NCI-H2081 (cell line): Measurements from ENCODE around the gene TMEM239.
"Not testable (repeated sequence)": the region's sequence is repeated elsewhere in the genome, so short reads cannot be mapped to it uniquely, and the experiment has no call there.

Source experiments
- DNase-seq, 2 experiments: peaks; one replicate each; lab custom pipeline; 2025; lab: John Stamatoyannopoulos, UW

Gene TMEM239

GRCh38 chr20:2820896-2821869, 5.0 kb downstream of the TMEM239 start:
- DNase-seq = no peak

DNA sequence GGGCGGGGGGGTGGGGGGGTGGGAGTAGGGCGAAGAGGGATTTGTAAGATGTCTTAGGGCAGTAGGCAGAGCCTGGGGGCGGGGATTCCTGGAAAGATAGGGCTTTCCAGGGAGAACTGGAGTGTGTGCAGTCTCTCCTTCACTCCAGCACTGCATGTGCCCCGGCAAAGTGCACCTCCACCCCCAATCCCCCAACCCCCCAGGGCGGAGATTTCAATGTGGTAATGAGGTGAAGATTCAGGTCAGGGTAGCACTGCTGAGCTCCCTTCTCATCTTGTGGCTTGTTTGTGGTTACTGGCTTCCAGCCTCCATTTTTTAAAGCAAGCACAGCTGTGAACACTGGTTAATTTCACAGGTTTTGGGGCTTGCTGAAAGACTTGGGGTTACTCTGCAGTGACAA, 5.9 kb downstream of the TMEM239 start:
- DNase-seq = no peak

DNA sequence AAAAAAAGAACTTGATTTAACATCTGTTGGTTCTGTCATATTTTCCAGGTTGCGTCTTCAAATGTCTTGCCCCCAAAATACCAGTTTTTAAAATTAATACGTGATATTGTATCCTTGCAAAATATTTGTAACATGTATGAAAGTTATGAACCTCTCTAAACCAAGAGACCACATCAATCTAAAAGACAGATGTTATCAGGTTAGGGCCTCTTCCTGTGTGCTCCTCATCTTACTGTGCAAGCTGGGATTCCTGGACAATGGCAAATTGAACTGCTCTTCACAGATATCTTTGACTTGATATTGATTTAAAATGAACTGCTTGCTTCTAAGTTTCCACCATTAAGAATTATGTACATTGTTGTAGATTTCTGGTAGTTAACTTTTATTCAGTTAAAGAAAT, 9.6 kb downstream of the TMEM239 start:
- DNase-seq = no peak

GRCh38 chr20:2826655-2827054, 10.5 kb downstream of the TMEM239 start:
- DNase-seq = no peak

GRCh38 chr20:2829376-2829775, 13.2 kb downstream of the TMEM239 start:
- no peak for DNase-seq

GRCh38 chr20:2831206-2831605, 15.0 kb downstream of the TMEM239 start:
- DNase-seq = not testable (repeated sequence)

- no peak for DNase-seq
Observed at GRCh38 chr20:2833761-2834160, 17.6 kb downstream of the TMEM239 start.

DNA sequence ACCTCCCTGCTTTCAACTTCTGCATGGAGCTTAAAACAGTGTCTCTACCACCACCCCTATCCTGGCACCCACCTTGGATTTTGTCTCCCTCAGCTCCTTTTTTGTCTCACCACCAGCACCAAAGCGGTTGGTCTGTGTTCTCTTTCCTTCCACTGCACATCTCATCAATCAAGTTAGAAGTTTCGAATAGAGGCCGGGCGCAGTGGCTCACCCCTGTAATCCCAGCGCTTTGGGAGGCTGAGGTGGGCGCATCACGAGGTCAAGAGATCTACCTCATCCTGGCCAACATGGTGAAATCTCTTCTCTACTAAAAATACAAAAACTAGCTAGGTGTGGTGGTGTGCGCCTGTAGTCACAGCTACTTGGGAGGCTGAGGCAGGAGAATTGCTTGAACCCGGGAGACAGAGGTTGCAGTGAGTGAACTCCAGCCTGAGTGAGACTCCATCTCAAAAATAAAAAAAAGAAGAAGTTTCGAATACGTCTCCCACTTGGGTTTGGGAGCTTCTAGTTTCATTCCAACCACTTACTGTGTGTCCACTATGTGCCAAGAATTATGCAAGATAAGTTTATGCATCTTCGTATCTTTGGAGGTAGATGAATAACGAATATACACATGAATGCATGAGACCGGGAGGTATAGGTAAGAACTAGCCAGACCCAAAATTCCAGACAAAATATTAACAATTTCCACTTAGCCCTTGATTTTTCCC, 18.4 kb downstream of the TMEM239 start:
- DNase-seq = no peak

DNA sequence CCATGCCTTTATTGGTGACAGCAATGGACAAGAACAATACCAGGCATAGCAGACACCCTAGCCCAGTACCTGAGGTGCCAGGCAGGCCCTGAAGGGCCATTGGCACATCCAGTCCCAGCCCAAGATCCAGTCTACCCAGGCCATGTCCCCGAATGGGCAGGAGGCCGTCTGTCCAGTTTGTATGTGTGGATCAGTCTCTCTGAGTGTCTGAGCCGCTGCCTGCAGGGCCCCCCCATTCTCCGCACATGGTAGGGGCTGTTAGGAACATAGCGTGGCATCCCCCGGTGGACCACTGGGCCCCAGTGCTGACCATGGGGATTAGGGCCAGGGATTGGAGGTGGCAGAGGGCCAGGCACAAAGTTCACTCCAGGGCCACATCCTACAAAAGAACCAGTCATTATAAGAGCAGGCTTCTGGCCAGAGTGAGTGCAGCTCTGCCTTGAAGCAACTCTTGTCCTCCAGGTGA, 19.2 kb downstream of the TMEM239 start:
- DNase-seq = no peak

GRCh38 chr20:2836035-2836434, 19.9 kb downstream of the TMEM239 start:
- DNase-seq = no peak

- DNase-seq = no peak
Observed at GRCh38 chr20:2837221-2837960, 21.2 kb downstream of the TMEM239 start.

DNA sequence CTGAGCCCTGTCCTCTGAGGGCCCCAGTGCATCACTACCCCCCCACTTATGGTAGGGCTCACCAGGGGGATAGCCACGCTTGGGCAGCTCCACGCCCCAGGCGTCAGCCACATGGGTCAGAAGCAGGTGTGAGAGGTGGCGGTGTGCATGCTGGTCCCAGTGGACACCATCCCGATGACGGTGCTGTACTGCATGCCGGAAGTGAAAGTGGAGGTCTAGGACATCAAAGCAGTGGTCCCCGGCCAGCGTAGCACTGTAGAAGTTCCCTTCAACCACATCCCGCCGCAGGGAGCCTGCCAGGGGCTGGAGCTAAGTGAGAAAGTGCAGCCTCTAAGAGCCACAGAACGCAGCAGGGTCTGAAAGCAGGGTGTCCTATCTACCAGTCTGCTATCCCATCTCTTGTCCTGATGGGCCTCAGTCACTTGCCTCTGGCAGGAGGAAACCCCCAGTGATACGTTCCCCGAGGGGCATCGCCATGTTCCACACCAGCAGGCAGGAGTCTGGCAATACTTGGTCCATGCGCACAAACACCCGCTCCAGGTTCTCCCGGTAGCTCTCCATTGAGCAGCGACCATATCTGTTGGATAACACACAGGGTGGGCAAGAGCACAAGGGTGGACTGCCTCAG, 22.1 kb downstream of the TMEM239 start:
- DNase-seq = no peak

GRCh38 chr20:2838847-2839671, 22.9 kb downstream of the TMEM239 start:
- DNase-seq = no peak

DNA sequence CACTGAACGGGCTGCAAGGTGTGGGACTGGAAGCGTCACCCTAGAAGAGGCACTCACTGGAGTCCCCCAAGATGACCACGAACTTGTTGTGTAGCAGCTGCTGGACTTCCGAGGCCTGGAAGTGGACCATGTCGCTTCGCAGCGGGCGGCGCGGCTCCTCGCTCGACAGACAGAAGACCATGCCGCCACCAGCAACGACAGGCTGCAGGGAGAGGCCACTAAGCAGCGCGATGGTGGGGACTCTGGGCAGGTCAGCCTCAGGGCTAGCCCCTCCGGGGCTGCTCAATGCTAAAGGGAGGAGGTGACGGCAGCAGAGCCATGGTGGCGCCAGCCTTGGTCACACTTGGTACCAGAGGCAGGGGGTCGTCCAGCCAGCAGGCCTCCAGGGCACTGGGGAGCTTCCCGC, 23.6 kb downstream of the TMEM239 start:
- DNase-seq = no peak

DNA sequence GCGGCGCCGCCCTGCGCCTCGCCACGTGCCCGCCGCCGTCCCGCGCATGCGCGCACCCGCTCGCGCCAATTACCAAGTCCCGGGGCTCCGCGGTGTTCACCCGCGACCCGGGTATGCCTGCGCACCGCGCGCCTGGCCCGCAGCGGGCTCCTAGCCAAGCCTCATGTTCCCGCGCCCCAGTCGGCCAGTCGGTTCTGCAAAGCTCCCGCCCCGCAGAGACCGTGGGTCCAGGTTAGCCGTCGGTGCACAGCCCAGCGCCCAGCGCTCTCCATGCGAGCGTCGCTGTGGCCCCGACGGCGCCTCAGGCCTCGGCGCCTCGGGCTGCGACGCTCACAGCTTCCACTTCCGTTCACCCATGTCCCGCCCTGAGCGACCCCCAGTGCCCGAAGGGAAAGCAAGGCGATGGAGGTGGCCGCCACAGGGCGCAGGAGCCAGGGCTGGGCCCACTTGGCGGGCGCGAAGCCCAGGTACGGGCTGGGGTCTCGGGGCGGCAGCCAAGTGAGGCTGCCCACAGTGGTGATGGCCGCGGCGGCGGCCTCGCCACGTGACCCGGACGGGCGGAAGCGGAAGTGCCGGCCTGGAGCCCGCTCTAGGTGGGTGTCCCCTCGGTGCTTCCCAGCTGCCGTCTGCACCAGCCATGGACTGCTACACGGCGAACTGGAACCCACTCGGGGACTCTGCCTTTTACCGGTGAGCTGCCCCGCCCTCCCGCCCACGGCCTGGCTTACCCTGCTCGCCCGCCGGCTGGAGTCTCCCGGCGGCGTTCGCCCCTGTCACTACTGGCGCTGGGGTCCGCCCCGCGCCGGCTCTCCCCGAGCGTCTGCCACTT, 24.2 kb downstream of the TMEM239 start, which contains the start of the genes PCED1A and VPS16:
Gene PCED1A (minus strand): TSS at position 518 of the 829 bp plus-strand sequence. CDS start 743 bp downstream, outside the sequence.
Gene VPS16 (plus strand): TSS at position 608 of the 829 bp plus-strand sequence. CDS start 30 bp downstream, at position 638.
- peak; percentile 86 to 89 for DNase-seq

DNA sequence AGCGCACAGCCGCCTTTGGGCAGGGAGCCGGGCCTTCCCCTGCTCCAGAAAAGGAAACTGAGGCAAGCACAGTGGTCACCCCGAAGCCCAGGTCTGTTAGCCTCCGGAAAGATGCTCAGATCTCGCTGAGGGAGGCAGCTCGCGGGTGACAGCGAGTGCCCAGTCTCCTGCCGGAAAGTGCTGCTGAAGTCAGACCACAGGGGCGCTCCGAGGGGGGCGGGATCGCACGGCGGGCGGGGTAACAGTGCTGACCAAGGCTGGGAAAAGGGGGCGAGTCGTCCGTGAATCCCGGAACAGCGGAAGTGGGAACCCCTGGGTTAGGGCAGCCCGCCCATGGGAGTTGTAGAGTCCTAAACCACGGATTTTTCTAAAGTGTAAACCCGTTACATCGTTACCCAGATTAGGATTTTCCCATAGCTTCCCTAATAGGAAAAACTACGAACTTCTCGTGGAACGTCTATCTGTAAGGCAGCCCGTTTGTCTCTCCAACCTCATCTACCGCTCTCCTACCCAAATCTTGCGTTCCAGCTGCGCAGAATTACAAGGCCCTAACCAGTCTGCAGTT, 24.9 kb downstream of the TMEM239 start:
- DNase-seq = peak; percentile 29 to 37

DNA sequence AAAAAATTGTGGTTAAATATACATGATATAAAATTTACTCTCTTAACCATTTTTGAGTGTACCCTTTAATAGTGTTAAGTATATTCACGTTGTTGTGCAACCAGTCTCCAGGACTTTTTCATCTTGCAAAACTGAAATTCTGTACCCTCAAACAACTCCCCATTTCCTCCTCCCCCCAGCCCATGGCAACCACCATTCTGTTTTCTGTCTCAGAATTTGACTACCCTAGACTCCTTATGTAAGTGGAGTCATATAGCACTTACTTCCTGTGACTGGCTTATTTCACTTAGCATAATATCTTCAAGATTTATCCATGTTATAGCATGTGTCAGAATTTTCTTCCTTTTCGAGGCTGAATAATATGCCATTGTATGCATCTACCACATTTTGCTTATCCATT, 29.4 kb downstream of the TMEM239 start:
- DNase-seq = no peak

DNA sequence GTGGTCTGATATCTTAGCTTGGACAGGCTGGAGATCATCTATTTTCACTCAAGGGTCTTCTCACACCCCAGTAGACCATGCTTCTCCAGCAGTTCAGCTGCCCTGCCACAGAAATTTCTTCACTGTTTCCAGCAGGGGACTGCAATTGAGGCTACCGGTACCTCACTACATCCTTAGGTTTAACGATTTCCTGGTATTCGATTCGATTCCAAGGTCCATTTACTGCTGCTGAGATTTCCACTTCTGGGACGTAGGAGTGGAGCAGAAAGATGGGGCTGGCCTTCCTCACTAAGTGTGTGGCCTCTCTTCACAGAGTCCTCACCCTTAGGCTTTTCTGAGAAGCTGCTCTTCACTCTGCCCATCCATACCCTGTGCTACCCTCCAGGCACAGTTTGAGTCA, 30.5 kb downstream of the TMEM239 start:
- DNase-seq = no peak

DNA sequence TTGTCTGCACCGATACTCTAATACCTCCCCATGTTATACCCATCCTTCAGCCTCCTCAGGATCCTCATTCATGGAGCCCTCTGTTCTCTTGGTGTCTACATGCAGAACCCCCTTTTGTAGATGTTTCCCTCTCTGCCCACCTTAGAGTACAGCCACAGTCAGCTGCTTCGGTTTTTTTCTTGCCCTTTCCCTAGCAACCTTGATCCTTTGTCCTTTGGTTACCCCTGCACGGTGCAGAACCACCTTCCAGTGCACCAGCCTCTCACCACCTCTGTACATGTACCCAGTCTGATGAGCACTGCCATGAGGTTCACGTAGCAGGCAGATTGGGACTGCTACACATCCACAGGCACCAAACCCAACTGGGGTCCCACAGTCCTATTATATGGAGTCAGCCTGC, 31.6 kb downstream of the TMEM239 start:
- DNase-seq = no peak
